ENCODE measurements around the gene EZH1.
"Not testable (repeated sequence)": the region's sequence is repeated elsewhere in the genome, so short reads cannot be mapped to it uniquely, and the experiment has no call there.

EZH1 gene

GRCh38 chr17:42760652-42761581 lies 16.1 kb upstream of the EZH1 start, which contains the start of gene RAMP2:
RAMP2 (plus strand) TSS chr17:42761227; CDS start chr17:42761262, 35 bp downstream.
- FAIRE-seq (no peak), DNase-seq (ENCODE audit: insufficient read length, low spot score) (no peak)
- no peak for TF ChIP-seq POLR2A (IDR thresholded peaks at IDR 0.05; ENCODE audit: low read depth, low read length)

GRCh38 chr17:42759982-42760651 lies 15.3 kb upstream of the EZH1 start:
- no peak for FAIRE-seq
- DNase-seq (ENCODE audit: insufficient read length, low spot score) = no peak
- no peak for TF ChIP-seq POLR2A (IDR thresholded peaks at IDR 0.05; ENCODE audit: low read depth, low read length)

- TF ChIP-seq POLR2A (IDR thresholded peaks at IDR 0.05; ENCODE audit: low read depth, low read length) = no peak
- DNase-seq (ENCODE audit: insufficient read length, low spot score) (peak; percentile 61), FAIRE-seq (no peak)
Observed at GRCh38 chr17:42754782-42755181, 9.9 kb upstream of the EZH1 start.

- DNase-seq (ENCODE audit: insufficient read length, low spot score) = no peak
- TF ChIP-seq POLR2A (IDR thresholded peaks at IDR 0.05; ENCODE audit: low read depth, low read length) = no peak
- no peak for FAIRE-seq
Observed at GRCh38 chr17:42751628-42752027, 6.8 kb upstream of the EZH1 start.

- no peak for TF ChIP-seq POLR2A (IDR thresholded peaks at IDR 0.05; ENCODE audit: low read depth, low read length)
- FAIRE-seq (no peak), DNase-seq (ENCODE audit: insufficient read length, low spot score) (no peak)
Observed at GRCh38 chr17:42750739-42751344, 6.0 kb upstream of the EZH1 start.

- no peak for TF ChIP-seq POLR2A (IDR thresholded peaks at IDR 0.05; ENCODE audit: low read depth, low read length)
- DNase-seq (ENCODE audit: insufficient read length, low spot score) = no peak
- no peak for FAIRE-seq
Observed at GRCh38 chr17:42748908-42749798, 4.3 kb upstream of the EZH1 start.

GRCh38 chr17:42748202-42748907 lies 3.5 kb upstream of the EZH1 start:
- FAIRE-seq (no peak), DNase-seq (ENCODE audit: insufficient read length, low spot score) (no peak)
- no peak for TF ChIP-seq POLR2A (IDR thresholded peaks at IDR 0.05; ENCODE audit: low read depth, low read length)

GRCh38 chr17:42744283-42744805 lies 496 bp downstream of the EZH1 start:
- TF ChIP-seq POLR2A (IDR thresholded peaks at IDR 0.05; ENCODE audit: low read depth, low read length) = no peak
- DNase-seq (ENCODE audit: insufficient read length, low spot score) = peak; percentile 80
- no peak for FAIRE-seq

- FAIRE-seq (no peak), DNase-seq (ENCODE audit: insufficient read length, low spot score) (no peak)
- no peak for TF ChIP-seq POLR2A (IDR thresholded peaks at IDR 0.05; ENCODE audit: low read depth, low read length)
Observed at GRCh38 chr17:42743595-42744282, 1.1 kb downstream of the EZH1 start.

- not testable (repeated sequence) for FAIRE-seq; DNase-seq (ENCODE audit: insufficient read length, low spot score)
Observed at GRCh38 chr17:42742916-42743315, 1.9 kb downstream of the EZH1 start.

GRCh38 chr17:42740699-42741098 lies 4.1 kb downstream of the EZH1 start:
- FAIRE-seq (no peak), DNase-seq (ENCODE audit: insufficient read length, low spot score) (no peak)
- no peak for TF ChIP-seq POLR2A (IDR thresholded peaks at IDR 0.05; ENCODE audit: low read depth, low read length)

GRCh38 chr17:42725143-42725542 lies 19.7 kb downstream of the EZH1 start:
- no peak for TF ChIP-seq POLR2A (IDR thresholded peaks at IDR 0.05; ENCODE audit: low read depth, low read length)
- FAIRE-seq (no peak), DNase-seq (ENCODE audit: insufficient read length, low spot score) (no peak)

All from H54 (cell line).